Brain microvascular endothelial cell (primary cell): ENCODE data around the gene REXO1.

Experiments
- DNase-seq: peaks from one replicate; pipeline ENCODE4 v3.0.0-alpha.2; 2020
- H3K27ac ChIP-seq: fragments of 250-450 bp; sonication (Bioruptor Pico); 2 replicates; pipeline ENCODE4 v1.5.1; 2020; ENCODE audit warnings: mild to moderate bottlenecking, moderate library complexity
- H3K27me3 ChIP-seq: fragments of 250-450 bp; sonication (Bioruptor Pico); replicated peaks from 2 replicates; pipeline ENCODE4 v1.5.1; 2020; ENCODE audit warnings: mild to moderate bottlenecking
- H3K36me3 ChIP-seq: fragments of 250-450 bp; sonication (Bioruptor Pico); replicated peaks from 2 replicates; pipeline ENCODE4 v1.5.1; 2020; ENCODE audit warnings: mild to moderate bottlenecking
- H3K4me3 ChIP-seq: 2 replicates; pipeline ENCODE4 v1.5.1; 2011; ENCODE audit warnings: low read depth, mild to moderate bottlenecking, control low read depth, low read length, moderate library complexity
- CTCF ChIP-seq: IDR thresholded peaks from 2 replicates; pipeline ENCODE4 v1.5.1; 2011; ENCODE audit warnings: low read depth, mild to moderate bottlenecking, moderate library complexity, low read length, control low read depth, inconsistent platforms; ENCODE audit errors: missing control alignments
- in situ Hi-C: cut with HindIII; loops from 2 replicates; pipeline ENCODE4 v1.10.0; 2017; ENCODE audit warnings: low sequenced_read_pairs, low pct_ligation_motif_present

The REXO1 gene

GRCh38 chr19:1774989-1775772 is 73.1 kb downstream of the REXO1 start:
- H3K27ac ChIP-seq, result no peak overlapping the region
- no peak for DNase-seq
- peaks cover 50% of the 10 kb centered on the region for H3K27me3 ChIP-seq

GRCh38 chr19:1773184-1773583 is 75.1 kb downstream of the REXO1 start:
- peaks cover 41% of the 10 kb centered on the region for H3K27me3 ChIP-seq

More at GRCh38 chr19:1774989-1775772, 73.1 kb downstream of the REXO1 start:
- H3K4me3 ChIP-seq, result no peak overlapping the region
- peak; percentile 61 for TF ChIP-seq CTCF
- in situ Hi-C loops, result no loop called here
- H3K36me3 ChIP-seq, result no peaks in the 10 kb centered on the region

GRCh38 chr19:1770866-1771576 is 77.3 kb downstream of the REXO1 start:
- no peak for DNase-seq
- Histone ChIP-seq H3K27ac (no peak overlapping the region), H3K36me3 (no peaks in the 10 kb centered on the region), H3K27me3 (peaks cover 40% of the 10 kb centered on the region), H3K4me3 (no peak overlapping the region)
- in situ Hi-C loops, result no loop called here
- TF ChIP-seq CTCF, result no peak

More at GRCh38 chr19:1773184-1773583, 75.1 kb downstream of the REXO1 start:
- no peak for DNase-seq
- Histone ChIP-seq H3K36me3 (no peaks in the 10 kb centered on the region), H3K4me3 (no peak overlapping the region), H3K27ac (no peak overlapping the region)
- no peak for TF ChIP-seq CTCF
- in situ Hi-C loops, result no loop called here

GRCh38 chr19:1769645-1769985 is 78.7 kb downstream of the REXO1 start:
- TF ChIP-seq CTCF, result no peak
- Histone ChIP-seq H3K27ac (no peak overlapping the region), H3K36me3 (no peaks in the 10 kb centered on the region), H3K27me3 (peaks cover 43% of the 10 kb centered on the region), H3K4me3 (no peak overlapping the region)
- DNase-seq, result no peak
- in situ Hi-C loops, result no loop called here

- no peak overlapping the region for H3K27ac ChIP-seq
- H3K27me3 ChIP-seq, result peaks cover 47% of the 10 kb centered on the region
- no peak for DNase-seq
- TF ChIP-seq CTCF, result no peak
- H3K4me3 ChIP-seq, result no peak overlapping the region
- H3K36me3 ChIP-seq, result no peaks in the 10 kb centered on the region
- in situ Hi-C loops, result no loop called here
These were observed 79.2 kb downstream of the REXO1 start for GRCh38 chr19:1768918-1769644.
